A549 (cell line): ENCODE results near the gene GTF2H1. TPM values are rescaled to one million over a fixed set of nuclear protein-coding genes. Genes with fewer than 3 reads are reported as not detected.

ENCODE experiments used
- ATAC-seq, 2 experiments: fragments of 200-7000 bp in 1 of 2; fragments of >200 bp in 1 of 2; cut with Nextera tagmentation in 1 of 2; cut with Tn5 transposase in 1 of 2; 3 replicates each; pipeline versions ENCODE4 v1.8.0 to v1.9.1; 2018 to 2020; ENCODE audit warnings: mild to moderate bottlenecking in 1 of 2, moderate library complexity in 1 of 2
- CTCF ChIA-PET: fragments of 300-600 bp; sonication (Branson Sonifier 250); formaldehyde crosslinking; extraction: SDS; loops from one replicate; lab custom pipeline; 2021; ENCODE audit warnings: antibody characterized with exemption, inconsistent platforms; lab: Yijun Ruan, JAX
- POLR2A ChIA-PET: fragments of 350-600 bp; formaldehyde crosslinking; extraction: SDS; loops from one replicate; lab custom pipeline; 2021; ENCODE audit warnings: antibody characterized with exemption, inconsistent platforms; lab: Yijun Ruan, JAX
- DNase-seq, 2 experiments: peaks; one replicate each; pipeline versions ENCODE4 v3.0.0 to v3.0.0-alpha.2; 2011 to 2016; ENCODE audit warnings: low read depth in 1 of 2, low spot score in 1 of 2
- FAIRE-seq: peaks from 2 replicates; lab custom pipeline; 2011; peaks lifted over from hg19 to GRCh38; lab: Jason Lieb, UNC
- H3K27ac ChIP-seq, 2 experiments: fragments of >200 bp; sonication (Bioruptor Twin); formaldehyde crosslinking; 3 replicates each; pipeline ENCODE4 v1.5.1; 2016 to 2017
- H3K4me1 ChIP-seq: fragments of >200 bp; sonication (Bioruptor Twin); formaldehyde crosslinking; 3 replicates; pipeline ENCODE4 v1.6.1; 2016
- H3K4me2 ChIP-seq: fragments of >200 bp; sonication (Bioruptor Twin); formaldehyde crosslinking; 3 replicates; pipeline ENCODE4 v1.6.1; 2016
- H3K4me3 ChIP-seq: fragments of >200 bp; sonication (Bioruptor Twin); formaldehyde crosslinking; 3 replicates; pipeline ENCODE4 v1.5.1; 2016
- H3K9me3 ChIP-seq: fragments of >200 bp; sonication (Bioruptor Twin); formaldehyde crosslinking; 3 replicates; pipeline ENCODE4 v1.6.1; 2016
- BHLHE40 ChIP-seq: IDR thresholded peaks from 2 replicates; pipeline ENCODE4 v1.6.1; 2012; ENCODE audit warnings: low read depth, low read length, inconsistent platforms
- CBX8 ChIP-seq: fragments of 200-600 bp; sonication (generic); IDR thresholded peaks from 2 replicates; pipeline ENCODE4 v1.6.1; 2016
- CEBPB ChIP-seq, 2 experiments: fragments of >200 bp in 1 of 2; sonication (Bioruptor Twin) in 1 of 2; formaldehyde crosslinking in 1 of 2; IDR thresholded peaks; 2 replicates each; pipeline ENCODE4 v1.6.1; 2012 to 2016
- CHD4 ChIP-seq: fragments of 200-600 bp; sonication (generic); IDR thresholded peaks from 2 replicates; pipeline ENCODE4 v1.6.1; 2016; ENCODE audit warnings: antibody characterized with exemption, mild to moderate bottlenecking, borderline replicate concordance
- EHF ChIP-seq: fragments of 250-450 bp; sonication (Bioruptor Pico); IDR thresholded peaks from 2 replicates; pipeline ENCODE4 v1.5.0; 2020; ENCODE audit warnings: mild to moderate bottlenecking
- EP300 ChIP-seq, 2 experiments: fragments of >200 bp; sonication (Bioruptor Twin); formaldehyde crosslinking; IDR thresholded peaks; 2 replicates in 1 of 2; 3 replicates in 1 of 2; pipeline ENCODE4 v1.6.1; 2016 to 2017
- FOSB ChIP-seq: fragments of 250-450 bp; sonication (Bioruptor Pico); IDR thresholded peaks from 2 replicates; pipeline ENCODE4 v1.5.0; 2020; ENCODE audit warnings: mild to moderate bottlenecking, moderate library complexity
- FOSL2 ChIP-seq, 2 experiments: fragments of 450-650 bp in 1 of 2; fragments of >200 bp in 1 of 2; sonication (Bioruptor Twin) in 1 of 2; formaldehyde crosslinking; IDR thresholded peaks; 2 replicates each; pipeline versions ENCODE4 v1.5.0 to v1.6.1; 2016 to 2020; ENCODE audit warnings: mild to moderate bottlenecking in 1 of 2, moderate library complexity in 1 of 2
- HEYL ChIP-seq: fragments of 250-450 bp; sonication (Bioruptor Pico); IDR thresholded peaks from 2 replicates; pipeline ENCODE4 v1.8.0; 2021; ENCODE audit warnings: mild to moderate bottlenecking, moderate library complexity
- HOXA7 ChIP-seq: fragments of 250-450 bp; sonication (Bioruptor Pico); IDR thresholded peaks from 2 replicates; pipeline ENCODE4 v1.5.0; 2020; ENCODE audit warnings: mild to moderate bottlenecking, moderate library complexity
- JUN ChIP-seq, 2 experiments: fragments of >200 bp; sonication (Bioruptor Twin); formaldehyde crosslinking; IDR thresholded peaks; 2 replicates in 1 of 2; 3 replicates in 1 of 2; pipeline ENCODE4 v1.6.1; 2016 to 2017
- JUNB ChIP-seq: fragments of >200 bp; sonication (Bioruptor Twin); formaldehyde crosslinking; IDR thresholded peaks from 2 replicates; pipeline ENCODE4 v1.6.1; 2016
- KDM5A ChIP-seq: fragments of 200-600 bp; sonication (generic); IDR thresholded peaks from 2 replicates; pipeline ENCODE4 v1.6.1; 2016; ENCODE audit warnings: antibody characterized with exemption, mild to moderate bottlenecking
- MYC ChIP-seq: IDR thresholded peaks from 2 replicates; pipeline ENCODE4 v1.6.1; 2012; ENCODE audit warnings: mild to moderate bottlenecking, inconsistent platforms, low read length, improper control_type of control experiment, borderline replicate concordance
- PHF8 ChIP-seq: fragments of 200-600 bp; sonication (generic); IDR thresholded peaks from 2 replicates; pipeline ENCODE4 v1.6.1; 2016; ENCODE audit warnings: low read depth, mild to moderate bottlenecking, antibody characterized with exemption, moderate library complexity, borderline replicate concordance
- POLR2A ChIP-seq: IDR thresholded peaks from 2 replicates; pipeline ENCODE4 v1.6.1; 2012; ENCODE audit warnings: mild to moderate bottlenecking, low read length
- RAD21 ChIP-seq, 2 experiments: fragments of >200 bp in 1 of 2; sonication (Bioruptor Twin) in 1 of 2; formaldehyde crosslinking in 1 of 2; IDR thresholded peaks in 1 of 2; conservative IDR thresholded peaks in 1 of 2; 2 replicates in 1 of 2; 3 replicates in 1 of 2; pipeline ENCODE4 v1.6.1; 2012 to 2018; ENCODE audit warnings: inconsistent platforms in 1 of 2
- RNF2 ChIP-seq: fragments of 200-600 bp; sonication (generic); IDR thresholded peaks from 2 replicates; pipeline ENCODE4 v1.6.1; 2016; ENCODE audit warnings: low read depth, mild to moderate bottlenecking, antibody characterized with exemption, moderate library complexity, borderline replicate concordance
- SMC3 ChIP-seq: fragments of >200 bp; sonication (Bioruptor Twin); formaldehyde crosslinking; IDR thresholded peaks from 3 replicates; pipeline ENCODE4 v1.6.1; 2018; ENCODE audit warnings: inconsistent platforms
- ZC3H11A ChIP-seq: fragments of 450-650 bp; IDR thresholded peaks from 2 replicates; pipeline ENCODE4 v1.6.1; 2014; ENCODE audit warnings: antibody characterized with exemption, mild to moderate bottlenecking
- ZSCAN20 ChIP-seq: fragments of 250-450 bp; sonication (Bioruptor Pico); IDR thresholded peaks from 2 replicates; pipeline ENCODE4 v1.8.0; 2022; ENCODE audit warnings: mild to moderate bottlenecking, moderate library complexity
- WGBS: methylation state at CpG from one replicate; pipeline ENCODE4 v1.1.6; 2017; ENCODE audit errors: missing lambda C conversion rate; 5-methylcytosine and 5-hydroxymethylcytosine counted together
- polyA plus RNA-seq, 4 experiments: library from polyadenylated mRNA; depleted of rRNA in 3 of 4; stranded (reverse); fragments of >200 nt; fragmentation: RNase III in 1 of 4; extraction: RNeasy Plus Mini Kit Qiagen cat#74134 plus additional on column Dnase treatment in 1 of 4; gene quantifications; 2 replicates in 3 of 4; 3 replicates in 1 of 4; pipeline ENCODE4 v1.2.3, GENCODE V29; 2011 to 2017
- TF ChIP-seq, protein P1 (sequence below): fragments of 200-600 bp; sonication (generic); IDR thresholded peaks from 2 replicates; pipeline ENCODE4 v1.6.1; 2016; ENCODE audit warnings: antibody characterized with exemption, mild to moderate bottlenecking, moderate library complexity
- TF ChIP-seq, protein P2 (sequence below): fragments of 250-450 bp; sonication (Bioruptor Pico); IDR thresholded peaks from 2 replicates; pipeline ENCODE4 v1.5.0; 2020; ENCODE audit warnings: low read depth, mild to moderate bottlenecking, moderate library complexity
- TF ChIP-seq, protein P3 (sequence below): IDR thresholded peaks from 2 replicates; pipeline ENCODE4 v1.6.1; 2012
- TF ChIP-seq, protein P4 (sequence below): IDR thresholded peaks from 2 replicates; pipeline ENCODE4 v1.6.1; 2012; ENCODE audit warnings: low read depth, borderline replicate concordance
- TF ChIP-seq, protein P5 (sequence below): fragments of >200 bp; sonication (Bioruptor Twin); formaldehyde crosslinking; IDR thresholded peaks from 3 replicates; pipeline ENCODE4 v1.6.1; 2016

Gene GTF2H1
- polyA plus RNA-seq, 2 of the 4 experiments (the other 2 are of a cell fraction): 38.8 to 56.0 TPM

DNA sequence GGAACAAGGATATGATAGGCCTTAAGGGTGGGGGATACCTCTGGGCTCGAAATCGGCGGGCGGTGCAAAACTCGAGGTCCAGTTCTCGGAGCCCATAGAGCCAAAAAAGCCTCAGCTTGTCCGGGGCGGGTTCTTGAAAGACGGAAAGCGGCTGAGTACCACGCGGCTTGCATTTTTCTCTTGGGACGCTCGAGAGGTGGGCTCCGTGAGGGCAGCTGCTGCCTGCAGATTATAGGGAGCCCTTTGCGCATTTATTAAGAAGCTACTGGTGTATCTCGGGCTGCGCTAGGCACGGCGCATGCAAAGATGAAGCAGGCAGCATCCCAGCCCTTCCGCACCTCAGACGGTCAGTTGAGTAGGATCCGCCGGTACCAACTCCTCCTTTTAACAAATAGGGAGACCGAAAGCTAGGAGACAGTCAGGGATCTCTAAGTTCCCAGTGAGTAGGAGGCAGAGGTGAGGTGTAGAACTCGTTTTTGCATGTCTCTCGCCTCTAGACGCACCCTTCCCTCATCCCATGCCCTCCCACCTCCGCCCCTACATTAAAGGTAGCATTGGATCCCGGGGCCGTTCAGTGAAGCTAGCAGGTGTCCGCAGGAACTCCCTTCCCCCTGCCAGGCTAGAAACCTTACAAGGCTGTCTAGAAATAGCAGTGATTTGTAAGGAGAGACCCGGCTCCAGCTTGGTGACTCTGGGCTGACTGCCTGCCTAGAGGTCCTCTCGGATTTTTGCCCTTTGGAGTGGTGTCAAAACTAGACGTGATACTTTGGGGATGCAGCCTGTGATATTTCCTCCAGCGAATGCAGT is 72.8 kb downstream of the GTF2H1 start:
- DNase-seq (peak; percentile 17 to 21), FAIRE-seq (no peak), ATAC-seq (peak; percentile 3; a peak in 5 of 6 replicates)
- Histone ChIP-seq H3K4me1 (peaks cover 71% of the 10 kb centered on the region), H3K9me3 (no peaks in the 10 kb centered on the region), H3K4me2 (peak overlapping the region; percentile 90), H3K4me3 (peak overlapping the region; percentile 97), H3K27ac (peak overlapping the region; percentile 95 to 97)
- ChIA-PET POLR2A (interaction anchor here (0.9 to 4.9 kb wide), 15 partner anchors 10 to 239 kb away, joined by 3 to 170 read pairs (median 6); partner anchors contain the start of genes GTF2H1, HPS5, SPTY2D1 and TSG101), CTCF (interaction anchor here (0.6 to 4.2 kb wide), 8 partner anchors 11 to 280 kb away, joined by 3 to 18 read pairs (median 4); no protein-coding TSS in a partner anchor)
- TF ChIP-seq KDM5A: 0 out of 2 replicates have a peak, but pooled peaks have one; percentile 18
- TF ChIP-seq CHD4: no peak
- no peak for TF ChIP-seq ZC3H11A
- no peak for TF ChIP-seq JUNB
- TF ChIP-seq ZSCAN20 (CRISPR knock-in tag): no peak
- 2% methylated on average over 35 of the region's 36 CpGs for WGBS

DNA sequence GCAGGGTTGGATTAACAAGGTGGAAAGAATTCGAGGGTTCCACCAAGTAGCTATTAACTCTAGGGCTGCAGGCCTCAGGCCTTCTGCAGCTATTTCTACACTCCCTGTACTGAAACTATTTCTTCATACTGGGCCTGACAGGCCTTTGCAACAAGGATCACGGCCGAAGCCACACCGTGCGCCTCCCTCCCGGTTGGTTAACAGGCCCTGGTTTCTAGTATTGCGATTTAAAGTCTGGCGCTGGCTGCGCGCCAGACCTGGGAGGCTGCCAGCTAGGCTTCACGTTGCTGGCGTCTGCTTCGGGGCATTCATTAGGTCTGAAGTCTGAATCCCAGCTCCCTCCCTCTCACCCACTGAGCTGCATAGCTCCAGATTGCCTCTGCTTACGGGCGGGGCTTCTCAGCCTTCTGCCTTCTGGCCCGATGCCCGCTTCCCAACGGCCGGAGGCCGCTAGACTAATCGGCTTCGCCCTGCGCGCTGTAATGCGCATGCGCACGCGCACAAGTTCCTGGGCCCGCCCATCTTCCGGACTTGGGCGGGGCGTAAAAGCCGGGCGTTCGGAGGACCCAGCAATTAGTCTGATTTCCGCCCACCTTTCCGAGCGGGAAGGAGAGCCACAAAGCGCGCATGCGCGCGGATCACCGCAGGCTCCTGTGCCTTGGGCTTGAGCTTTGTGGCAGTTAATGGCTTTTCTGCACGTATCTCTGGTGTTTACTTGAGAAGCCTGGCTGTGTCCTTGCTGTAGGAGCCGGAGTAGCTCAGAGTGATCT is 73.6 kb downstream of the GTF2H1 start:
- Histone ChIP-seq H3K9me3 (no peaks in the 10 kb centered on the region), H3K4me3 (peak overlapping the region; percentile 97), H3K4me2 (peak overlapping the region; percentile 90), H3K27ac (peak overlapping the region; percentile 95 to 97), H3K4me1 (peaks cover 74% of the 10 kb centered on the region)
- TF ChIP-seq HEYL (CRISPR knock-in tag): no peak
- TF ChIP-seq CBX8: no peak
- TF ChIP-seq JUN (IDR thresholded peaks at IDR 0.05): peak; percentile 86 to 89
- TF ChIP-seq EHF (CRISPR knock-in tag): no peak
- no peak for TF ChIP-seq KDM5A
- TF ChIP-seq ZC3H11A: no peak
- TF ChIP-seq SMC3: no peak
- TF ChIP-seq, protein P1, sequence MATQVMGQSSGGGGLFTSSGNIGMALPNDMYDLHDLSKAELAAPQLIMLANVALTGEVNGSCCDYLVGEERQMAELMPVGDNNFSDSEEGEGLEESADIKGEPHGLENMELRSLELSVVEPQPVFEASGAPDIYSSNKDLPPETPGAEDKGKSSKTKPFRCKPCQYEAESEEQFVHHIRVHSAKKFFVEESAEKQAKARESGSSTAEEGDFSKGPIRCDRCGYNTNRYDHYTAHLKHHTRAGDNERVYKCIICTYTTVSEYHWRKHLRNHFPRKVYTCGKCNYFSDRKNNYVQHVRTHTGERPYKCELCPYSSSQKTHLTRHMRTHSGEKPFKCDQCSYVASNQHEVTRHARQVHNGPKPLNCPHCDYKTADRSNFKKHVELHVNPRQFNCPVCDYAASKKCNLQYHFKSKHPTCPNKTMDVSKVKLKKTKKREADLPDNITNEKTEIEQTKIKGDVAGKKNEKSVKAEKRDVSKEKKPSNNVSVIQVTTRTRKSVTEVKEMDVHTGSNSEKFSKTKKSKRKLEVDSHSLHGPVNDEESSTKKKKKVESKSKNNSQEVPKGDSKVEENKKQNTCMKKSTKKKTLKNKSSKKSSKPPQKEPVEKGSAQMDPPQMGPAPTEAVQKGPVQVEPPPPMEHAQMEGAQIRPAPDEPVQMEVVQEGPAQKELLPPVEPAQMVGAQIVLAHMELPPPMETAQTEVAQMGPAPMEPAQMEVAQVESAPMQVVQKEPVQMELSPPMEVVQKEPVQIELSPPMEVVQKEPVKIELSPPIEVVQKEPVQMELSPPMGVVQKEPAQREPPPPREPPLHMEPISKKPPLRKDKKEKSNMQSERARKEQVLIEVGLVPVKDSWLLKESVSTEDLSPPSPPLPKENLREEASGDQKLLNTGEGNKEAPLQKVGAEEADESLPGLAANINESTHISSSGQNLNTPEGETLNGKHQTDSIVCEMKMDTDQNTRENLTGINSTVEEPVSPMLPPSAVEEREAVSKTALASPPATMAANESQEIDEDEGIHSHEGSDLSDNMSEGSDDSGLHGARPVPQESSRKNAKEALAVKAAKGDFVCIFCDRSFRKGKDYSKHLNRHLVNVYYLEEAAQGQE: no peak
- peak; percentile 58; the same call in 1 of the 2 replicates for TF ChIP-seq HOXA7 (CRISPR knock-in tag)
- TF ChIP-seq, protein P2, sequence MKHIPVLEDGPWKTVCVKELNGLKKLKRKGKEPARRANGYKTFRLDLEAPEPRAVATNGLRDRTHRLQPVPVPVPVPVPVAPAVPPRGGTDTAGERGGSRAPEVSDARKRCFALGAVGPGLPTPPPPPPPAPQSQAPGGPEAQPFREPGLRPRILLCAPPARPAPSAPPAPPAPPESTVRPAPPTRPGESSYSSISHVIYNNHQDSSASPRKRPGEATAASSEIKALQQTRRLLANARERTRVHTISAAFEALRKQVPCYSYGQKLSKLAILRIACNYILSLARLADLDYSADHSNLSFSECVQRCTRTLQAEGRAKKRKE: no peak
- no peak for TF ChIP-seq JUNB
- no peak for TF ChIP-seq MYC
- no peak for TF ChIP-seq RNF2
- TF ChIP-seq ZSCAN20 (CRISPR knock-in tag): no peak
- TF ChIP-seq, protein P3, sequence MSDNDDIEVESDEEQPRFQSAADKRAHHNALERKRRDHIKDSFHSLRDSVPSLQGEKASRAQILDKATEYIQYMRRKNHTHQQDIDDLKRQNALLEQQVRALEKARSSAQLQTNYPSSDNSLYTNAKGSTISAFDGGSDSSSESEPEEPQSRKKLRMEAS: peak; percentile 79
- no peak; the same call in 1 of the 2 replicates for TF ChIP-seq PHF8
- TF ChIP-seq RAD21 (conservative IDR thresholded peaks at IDR 0.05 in 1 of 2, IDR thresholded peaks at IDR 0.05 in 1 of 2): peak in 1 of 2 experiments; percentile 25; a peak in 1 of 5 replicates
- TF ChIP-seq, protein P4, sequence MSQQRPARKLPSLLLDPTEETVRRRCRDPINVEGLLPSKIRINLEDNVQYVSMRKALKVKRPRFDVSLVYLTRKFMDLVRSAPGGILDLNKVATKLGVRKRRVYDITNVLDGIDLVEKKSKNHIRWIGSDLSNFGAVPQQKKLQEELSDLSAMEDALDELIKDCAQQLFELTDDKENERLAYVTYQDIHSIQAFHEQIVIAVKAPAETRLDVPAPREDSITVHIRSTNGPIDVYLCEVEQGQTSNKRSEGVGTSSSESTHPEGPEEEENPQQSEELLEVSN: peak; percentile 5; the same call in 1 of the 2 replicates
- TF ChIP-seq BHLHE40: no peak
- TF ChIP-seq FOSL2 (IDR thresholded peaks at IDR 0.05): no peak
- no peak for TF ChIP-seq FOSL2 (CRISPR knock-in tag; IDR thresholded peaks at IDR 0.05)
- TF ChIP-seq, protein P5, sequence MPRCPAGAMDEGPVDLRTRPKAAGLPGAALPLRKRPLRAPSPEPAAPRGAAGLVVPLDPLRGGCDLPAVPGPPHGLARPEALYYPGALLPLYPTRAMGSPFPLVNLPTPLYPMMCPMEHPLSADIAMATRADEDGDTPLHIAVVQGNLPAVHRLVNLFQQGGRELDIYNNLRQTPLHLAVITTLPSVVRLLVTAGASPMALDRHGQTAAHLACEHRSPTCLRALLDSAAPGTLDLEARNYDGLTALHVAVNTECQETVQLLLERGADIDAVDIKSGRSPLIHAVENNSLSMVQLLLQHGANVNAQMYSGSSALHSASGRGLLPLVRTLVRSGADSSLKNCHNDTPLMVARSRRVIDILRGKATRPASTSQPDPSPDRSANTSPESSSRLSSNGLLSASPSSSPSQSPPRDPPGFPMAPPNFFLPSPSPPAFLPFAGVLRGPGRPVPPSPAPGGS: peak; percentile 53; the same call in 1 of the 3 replicates
- peak; percentile 33 to 58; a peak in 1 of 4 replicates for TF ChIP-seq CEBPB (IDR thresholded peaks at IDR 0.05)
- TF ChIP-seq POLR2A: peak; percentile 44
- TF ChIP-seq EP300 (IDR thresholded peaks at IDR 0.05): peak in 1 of 2 experiments; percentile 35; a peak in 2 of 5 replicates
- TF ChIP-seq FOSB (CRISPR knock-in tag): 0 out of 2 replicates have a peak, but pooled peaks have one; percentile 61
- DNase-seq: peak; percentile 98 to 99
- CTCF ChIA-PET: interaction anchor here (0.6 to 4.2 kb wide), 9 partner anchors 10 to 281 kb away, joined by 3 to 18 read pairs (median 3); no protein-coding TSS in a partner anchor
- 1% methylated on average over 41 of the region's 46 CpGs for WGBS
- POLR2A ChIA-PET: interaction anchor here (0.5 to 4.9 kb wide), 10 partner anchors 9 to 239 kb away, joined by 3 to 170 read pairs (median 8); partner anchors contain the start of genes GTF2H1, HPS5, SPTY2D1 and TSG101
- peak; percentile 51 for FAIRE-seq
- ATAC-seq: peak; percentile 70 to 87
